Osteoblast (primary cell): ENCODE results near the gene ANO1. TPM values are rescaled to one million over a fixed set of nuclear protein-coding genes. Genes with fewer than 3 reads are reported as not detected.

ENCODE experiments used
- DNase-seq: peaks from one replicate; pipeline ENCODE4 v3.0.0; 2011; ENCODE audit warnings: low spot score, mixed read lengths; ENCODE audit not compliant: insufficient read length; ENCODE audit errors: missing footprints
- H2AFZ ChIP-seq: 2 replicates; pipeline ENCODE4 v1.6.0; 2011; ENCODE audit warnings: mild to moderate bottlenecking, low read length
- H3K27ac ChIP-seq: 2 replicates; pipeline ENCODE4 v1.5.1; 2011; ENCODE audit warnings: mild to moderate bottlenecking, low read depth, low read length, moderate library complexity
- H3K27me3 ChIP-seq: 2 replicates; pipeline ENCODE4 v1.6.0; 2012; ENCODE audit warnings: mild to moderate bottlenecking, control low read depth, inconsistent platforms, low read length, moderate library complexity; ENCODE audit not compliant: insufficient read depth
- H3K36me3 ChIP-seq: 2 replicates; pipeline ENCODE4 v1.5.1; 2011; ENCODE audit warnings: mild to moderate bottlenecking, low read length, control low read depth, moderate library complexity; ENCODE audit not compliant: insufficient read depth
- H3K4me1 ChIP-seq: 2 replicates; pipeline ENCODE4 v1.5.1; 2011; ENCODE audit warnings: mild to moderate bottlenecking, low read length, control low read depth, moderate library complexity; ENCODE audit not compliant: insufficient read depth
- H3K4me2 ChIP-seq: 2 replicates; pipeline ENCODE4 v1.6.0; 2011; ENCODE audit warnings: mild to moderate bottlenecking, low read length; ENCODE audit not compliant: insufficient read depth
- H3K4me3 ChIP-seq: fragments of 200-600 bp; sonication (generic); 3 replicates; pipeline ENCODE4 v1.5.1; 2012; ENCODE audit warnings: mild to moderate bottlenecking, low read length, inconsistent platforms; ENCODE audit not compliant: insufficient read depth
- H3K79me2 ChIP-seq: 2 replicates; pipeline ENCODE4 v1.6.0; 2012; ENCODE audit warnings: mild to moderate bottlenecking, low read length, control low read depth, inconsistent platforms; ENCODE audit not compliant: insufficient read depth
- H3K9me3 ChIP-seq: 2 replicates; pipeline ENCODE4 v1.5.1; 2011; ENCODE audit warnings: low read depth, low read length, control low read depth
- H4K20me1 ChIP-seq: 2 replicates; pipeline ENCODE4 v1.6.0; 2012; ENCODE audit warnings: mild to moderate bottlenecking, low read length, control low read depth; ENCODE audit not compliant: insufficient read depth
- total RNA-seq: library from RNA; depleted of rRNA; stranded (reverse); fragments of >200 nt; gene quantifications from 2 replicates; pipeline ENCODE4 v1.2.3, GENCODE V29; 2012
- TF ChIP-seq, protein P1 (sequence below): IDR thresholded peaks from 2 replicates; pipeline ENCODE4 v1.5.1; 2011; ENCODE audit warnings: mild to moderate bottlenecking, low read depth, low read length, moderate library complexity; ENCODE audit errors: extremely low read depth

The ANO1 gene
- total RNA-seq, 1 donor = not detected

DNA sequence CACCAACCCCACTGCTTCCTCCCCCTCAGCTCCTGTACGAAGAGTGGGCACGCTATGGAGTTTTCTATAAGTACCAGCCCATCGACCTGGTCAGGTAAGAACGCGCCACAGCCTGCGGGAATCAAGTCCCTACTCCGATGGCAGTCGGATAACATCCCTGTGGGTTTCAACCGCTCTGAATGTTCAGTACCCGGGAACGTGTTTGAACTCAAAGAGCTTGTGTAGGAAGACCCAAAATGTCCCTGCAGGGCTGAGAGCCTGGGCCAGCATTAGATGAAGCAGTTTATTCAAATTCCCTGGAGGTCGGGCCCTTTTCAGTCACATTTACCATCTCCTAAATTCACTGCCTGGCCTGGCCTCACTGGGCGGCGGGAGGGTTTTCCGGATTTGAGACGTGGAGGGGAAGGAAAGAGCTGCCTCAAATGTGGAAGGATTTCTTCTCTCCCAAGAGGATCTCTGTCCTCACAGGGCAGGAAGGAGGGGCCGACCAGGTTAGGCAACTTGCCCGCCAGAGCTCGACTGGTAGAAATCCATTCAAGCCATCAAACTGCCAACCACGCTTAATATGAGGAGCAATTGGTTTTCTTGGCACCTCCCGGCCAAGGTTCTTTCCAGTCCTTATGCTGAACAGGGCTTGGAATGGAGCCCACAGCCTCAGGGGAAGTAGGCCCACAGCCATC, 46.3 kb downstream of the ANO1 start:
- H3K36me3 ChIP-seq = no peaks in the 10 kb centered on the region
- H3K27ac ChIP-seq = no peak overlapping the region
- peak; percentile 57 for DNase-seq
- H3K4me2 ChIP-seq = no peak overlapping the region
- H3K9me3 ChIP-seq = no peaks in the 10 kb centered on the region
- H3K4me3 ChIP-seq = no peak overlapping the region
- peaks cover 18% of the 10 kb centered on the region for H3K4me1 ChIP-seq
- TF ChIP-seq, protein P1, sequence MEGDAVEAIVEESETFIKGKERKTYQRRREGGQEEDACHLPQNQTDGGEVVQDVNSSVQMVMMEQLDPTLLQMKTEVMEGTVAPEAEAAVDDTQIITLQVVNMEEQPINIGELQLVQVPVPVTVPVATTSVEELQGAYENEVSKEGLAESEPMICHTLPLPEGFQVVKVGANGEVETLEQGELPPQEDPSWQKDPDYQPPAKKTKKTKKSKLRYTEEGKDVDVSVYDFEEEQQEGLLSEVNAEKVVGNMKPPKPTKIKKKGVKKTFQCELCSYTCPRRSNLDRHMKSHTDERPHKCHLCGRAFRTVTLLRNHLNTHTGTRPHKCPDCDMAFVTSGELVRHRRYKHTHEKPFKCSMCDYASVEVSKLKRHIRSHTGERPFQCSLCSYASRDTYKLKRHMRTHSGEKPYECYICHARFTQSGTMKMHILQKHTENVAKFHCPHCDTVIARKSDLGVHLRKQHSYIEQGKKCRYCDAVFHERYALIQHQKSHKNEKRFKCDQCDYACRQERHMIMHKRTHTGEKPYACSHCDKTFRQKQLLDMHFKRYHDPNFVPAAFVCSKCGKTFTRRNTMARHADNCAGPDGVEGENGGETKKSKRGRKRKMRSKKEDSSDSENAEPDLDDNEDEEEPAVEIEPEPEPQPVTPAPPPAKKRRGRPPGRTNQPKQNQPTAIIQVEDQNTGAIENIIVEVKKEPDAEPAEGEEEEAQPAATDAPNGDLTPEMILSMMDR = no peak
- H3K27me3 ChIP-seq = peaks cover 7% of the 10 kb centered on the region
- no peaks in the 10 kb centered on the region for H3K79me2 ChIP-seq
- no peaks in the 10 kb centered on the region for H4K20me1 ChIP-seq
- H2AFZ ChIP-seq = no peak overlapping the region

DNA sequence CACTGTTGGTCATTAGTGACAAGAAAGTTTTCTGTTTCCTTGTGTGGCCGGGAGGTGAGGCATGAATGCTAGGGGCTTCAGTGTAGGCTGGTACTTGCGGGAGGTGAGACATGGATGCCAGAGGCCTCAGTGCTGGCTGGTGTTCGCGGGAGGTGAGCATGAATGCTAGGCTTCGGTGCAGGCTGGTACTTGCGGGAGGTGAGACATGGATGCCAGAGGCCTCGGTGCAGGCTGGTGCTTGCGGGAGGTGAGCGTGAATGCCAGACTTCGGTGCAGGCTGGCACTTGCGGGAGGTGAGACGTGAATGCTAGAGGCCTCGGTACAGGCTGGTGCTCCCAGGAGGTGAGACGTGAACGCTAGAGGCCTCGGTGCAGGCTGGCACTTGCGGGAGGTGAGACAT, 48.4 kb downstream of the ANO1 start:
- no peaks in the 10 kb centered on the region for H3K79me2 ChIP-seq
- no peak overlapping the region for H3K4me3 ChIP-seq
- no peak overlapping the region for H2AFZ ChIP-seq
- H3K9me3 ChIP-seq = no peaks in the 10 kb centered on the region
- H3K4me1 ChIP-seq = peaks cover 18% of the 10 kb centered on the region
- peak; percentile 46 for DNase-seq
- no peaks in the 10 kb centered on the region for H4K20me1 ChIP-seq
- no peak overlapping the region for H3K27ac ChIP-seq
- H3K36me3 ChIP-seq = no peaks in the 10 kb centered on the region
- peaks cover 4% of the 10 kb centered on the region for H3K27me3 ChIP-seq
- H3K4me2 ChIP-seq = no peak overlapping the region
- TF ChIP-seq, protein P1 = no peak

DNA sequence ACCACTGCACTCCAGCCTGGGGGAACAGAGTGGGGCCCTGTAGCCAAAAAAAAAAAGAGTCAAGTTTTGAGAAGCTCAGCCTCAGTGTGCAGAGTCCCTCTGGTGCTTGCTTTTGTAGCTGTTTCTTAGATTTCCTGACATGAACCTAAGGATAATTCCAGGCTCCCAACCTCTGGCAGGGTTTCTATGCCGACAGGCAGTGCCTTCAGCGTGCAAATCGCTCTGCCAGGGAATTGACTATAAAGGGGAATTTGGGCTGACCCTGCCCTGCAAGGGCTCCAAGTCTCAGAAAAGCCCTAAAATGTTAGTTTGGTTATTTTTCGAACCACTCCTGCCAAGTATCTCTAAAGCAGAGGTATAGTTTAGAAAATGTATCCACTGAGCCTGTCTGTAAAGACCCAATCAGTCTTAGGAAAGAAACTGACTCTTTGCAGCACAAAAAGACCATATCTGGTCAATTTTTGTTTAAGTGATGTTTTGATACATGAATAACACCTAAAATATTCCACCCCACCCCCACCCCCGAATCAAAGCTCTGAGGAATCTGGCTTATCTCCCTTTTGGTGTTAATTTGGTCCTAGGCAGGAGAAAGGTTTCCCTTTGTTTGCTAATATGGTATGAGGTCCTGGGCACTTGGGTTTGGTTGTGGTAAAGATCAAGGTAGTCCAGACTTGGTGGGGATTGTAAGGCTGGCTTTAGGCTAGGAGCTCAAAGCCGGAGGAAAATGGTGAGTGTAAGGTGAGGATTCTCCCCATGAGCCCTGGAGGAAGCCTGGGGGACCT, 49.7 kb downstream of the ANO1 start:
- no peaks in the 10 kb centered on the region for H3K79me2 ChIP-seq
- no peak overlapping the region for H3K4me3 ChIP-seq
- no peaks in the 10 kb centered on the region for H3K36me3 ChIP-seq
- H3K4me1 ChIP-seq = peaks cover 18% of the 10 kb centered on the region
- peak; percentile 88 for DNase-seq
- peak overlapping the region; percentile 48 for H3K4me2 ChIP-seq
- no peaks in the 10 kb centered on the region for H4K20me1 ChIP-seq
- H3K27me3 ChIP-seq = peaks cover under 1% of the 10 kb centered on the region
- TF ChIP-seq, protein P1 = no peak
- H2AFZ ChIP-seq = peak overlapping the region; percentile 82
- no peaks in the 10 kb centered on the region for H3K9me3 ChIP-seq
- H3K27ac ChIP-seq = peak overlapping the region; percentile 66

DNA sequence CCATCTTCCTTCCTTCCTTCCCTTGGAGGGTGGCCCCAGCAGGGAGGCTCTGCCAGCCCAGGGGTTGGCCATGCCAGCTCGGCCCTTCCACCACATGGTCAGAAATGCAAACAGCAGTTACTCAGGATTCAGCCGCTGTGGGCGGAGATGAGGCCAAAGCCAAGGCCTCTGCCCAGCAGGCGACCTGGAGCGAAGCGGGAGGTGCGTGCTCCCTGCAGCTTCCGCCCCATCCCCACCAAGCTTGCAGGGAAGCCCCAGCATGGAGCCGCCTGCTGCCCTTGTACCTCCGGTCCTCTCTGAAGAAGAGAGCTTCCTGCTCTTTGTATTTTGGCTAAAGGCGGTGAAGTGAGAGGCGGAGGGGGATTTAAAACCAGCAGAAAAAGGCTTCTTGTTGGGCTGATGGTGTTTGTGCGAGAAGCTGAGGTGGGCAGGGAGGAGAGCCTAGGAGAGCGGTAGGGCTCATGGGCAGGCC, 50.4 kb downstream of the ANO1 start:
- Histone ChIP-seq H3K4me1 (peaks cover 18% of the 10 kb centered on the region), H3K27me3 (no peaks in the 10 kb centered on the region), H3K79me2 (no peaks in the 10 kb centered on the region), H4K20me1 (no peaks in the 10 kb centered on the region), H3K9me3 (no peaks in the 10 kb centered on the region), H2AFZ (peak overlapping the region; percentile 82), H3K27ac (peak overlapping the region; percentile 66), H3K4me2 (peak overlapping the region; percentile 48), H3K4me3 (no peak overlapping the region), H3K36me3 (no peaks in the 10 kb centered on the region)
- TF ChIP-seq, protein P1 = peak; percentile 35
- DNase-seq = peak; percentile 97
